Transverse colon (tissue), 4 donors: ENCODE data around the gene ATP2B3.

Source experiments
- CTCF ChIP-seq, 5 experiments: fragments of 200-600 bp in 3 of 5; fragments of 450-650 bp in 2 of 5; sonication (generic) in 3 of 5; IDR thresholded peaks; 1 replicate in 2 of 5; 2 replicates in 3 of 5; pipeline ENCODE4 v1.5.1; 2016 to 2017; ENCODE audit warnings: antibody characterized with exemption in 5 of 5, inconsistent platforms in 3 of 5, mild to moderate bottlenecking in 2 of 5, moderate library complexity in 1 of 5
- EP300 ChIP-seq: sonication (generic); formaldehyde crosslinking; IDR thresholded peaks from one replicate; pipeline ENCODE4 v1.6.1; 2017; ENCODE audit warnings: antibody characterized with exemption, low read depth
- POLR2A ChIP-seq: fragments of 450-650 bp; IDR thresholded peaks from one replicate; pipeline ENCODE4 v1.6.1; 2016; ENCODE audit warnings: antibody characterized with exemption, mild to moderate bottlenecking, moderate library complexity
- POLR2AphosphoS5 ChIP-seq, 3 donors: sonication (generic); formaldehyde crosslinking; IDR thresholded peaks; one replicate each; pipeline ENCODE4 v1.6.1; 2016; ENCODE audit warnings: antibody characterized with exemption in 3 of 3

GRCh38 chrX:153474718-153475117 is 42.7 kb upstream of the ATP2B3 start:
- TF ChIP-seq POLR2A (no peak), EP300 (no peak), CTCF (IDR thresholded peaks at IDR 0.05) (no peak), POLR2AphosphoS5 (IDR thresholded peaks at IDR 0.05) (no peak)
